OCI-LY3 (cell line): Measurements from ENCODE around the gene MICA.

Experiments
- H2AFZ ChIP-seq: fragments of 200-600, 300-600 bp; shearing (Covaris generic); 2 replicates; pipeline ENCODE4 v1.6.0; 2014; ENCODE audit warnings: antibody characterized with exemption, low read depth, low read length
- H3K27ac ChIP-seq: fragments of 200-600, 300-600 bp; sonication (generic); 2 replicates; pipeline ENCODE4 v1.5.1; 2014; ENCODE audit warnings: mild to moderate bottlenecking, low read length, moderate library complexity, mixed read lengths
- H3K27me3 ChIP-seq: fragments of 200-600, 300-600 bp; sonication (generic); 2 replicates; pipeline ENCODE4 v1.6.1; 2014; ENCODE audit warnings: low read depth, low read length, mixed read lengths
- H3K36me3 ChIP-seq: fragments of 200-600, 300-600 bp; sonication (generic); replicated peaks from 2 replicates; pipeline ENCODE3; 2014; ENCODE audit warnings: low read depth, low read length, mixed read lengths
- H3K4me1 ChIP-seq: fragments of 300-600, 200-600 bp; sonication (generic); 2 replicates; pipeline ENCODE4 v1.6.1; 2014; ENCODE audit warnings: low read length, mixed read lengths
- H3K4me2 ChIP-seq: fragments of 200-600, 300-600 bp; sonication (generic); 2 replicates; pipeline ENCODE4 v1.6.1; 2014; ENCODE audit warnings: low read length, mixed read lengths
- H3K4me3 ChIP-seq: fragments of 300-600, 200-600 bp; sonication (generic); 2 replicates; pipeline ENCODE4 v1.5.1; 2014; ENCODE audit warnings: antibody characterized with exemption, mild to moderate bottlenecking, low read length, moderate library complexity
- H3K79me2 ChIP-seq: fragments of 300-600, 200-600 bp; shearing (Covaris generic); 2 replicates; pipeline ENCODE4 v1.6.1; 2014; ENCODE audit warnings: mild to moderate bottlenecking, low read length, mixed read lengths
- H3K9ac ChIP-seq: fragments of 300-600, 200-600 bp; shearing (Covaris generic); 2 replicates; pipeline ENCODE4 v1.6.0; 2014; ENCODE audit warnings: mild to moderate bottlenecking, low read length, moderate library complexity
- H3K9me3 ChIP-seq: fragments of 200-600, 300-600 bp; shearing (Covaris generic); 2 replicates; pipeline ENCODE4 v1.6.1; 2014; ENCODE audit warnings: low read length, mixed read lengths; ENCODE audit not compliant: insufficient read depth
- H4K20me1 ChIP-seq: fragments of 200-600, 300-600 bp; sonication (generic); 2 replicates; pipeline ENCODE4 v1.6.1; 2016; ENCODE audit warnings: low read length, mixed read lengths; ENCODE audit not compliant: insufficient read depth
- EZH2phosphoT487 ChIP-seq: fragments of 200-600 bp; shearing (Covaris generic); IDR thresholded peaks from 2 replicates; pipeline ENCODE4 v1.6.1; 2018; ENCODE audit warnings: antibody characterized with exemption, mixed run types, low read depth
- TF ChIP-seq, protein P1 (sequence below): fragments of 200-600, 300-600 bp; sonication (generic); IDR thresholded peaks from 2 replicates; pipeline ENCODE4 v1.5.1; 2014; ENCODE audit warnings: antibody characterized with exemption, low read length, low read depth

Gene MICA

DNA sequence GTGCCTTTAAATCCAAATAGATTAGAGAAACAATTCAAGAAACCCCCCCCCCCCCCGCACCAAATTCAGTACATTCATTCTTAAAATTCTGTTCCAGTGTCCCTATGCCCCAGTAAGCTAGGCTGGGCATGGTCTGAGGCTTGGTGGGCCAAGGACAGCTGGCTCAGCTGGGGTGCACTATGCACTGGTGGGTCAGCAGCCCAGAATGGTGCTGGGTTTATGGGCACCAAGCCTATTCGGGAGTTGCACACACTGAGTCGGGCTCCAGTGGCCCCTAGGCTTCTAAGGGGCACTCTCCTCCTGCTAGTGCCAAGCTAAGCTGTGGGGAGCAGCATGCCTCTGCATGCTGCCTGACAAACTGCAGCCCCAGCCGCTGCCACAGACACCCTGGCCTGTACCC, 26.4 kb upstream of the MICA start:
- no peak overlapping the region for H3K9ac ChIP-seq
- H3K36me3 ChIP-seq, result no peaks in the 10 kb centered on the region
- H3K27ac ChIP-seq, result no peak overlapping the region
- H3K27me3 ChIP-seq, result no peaks in the 10 kb centered on the region; the same call in 1 of the 2 replicates
- TF ChIP-seq EZH2phosphoT487, result no peak
- TF ChIP-seq, protein P1, sequence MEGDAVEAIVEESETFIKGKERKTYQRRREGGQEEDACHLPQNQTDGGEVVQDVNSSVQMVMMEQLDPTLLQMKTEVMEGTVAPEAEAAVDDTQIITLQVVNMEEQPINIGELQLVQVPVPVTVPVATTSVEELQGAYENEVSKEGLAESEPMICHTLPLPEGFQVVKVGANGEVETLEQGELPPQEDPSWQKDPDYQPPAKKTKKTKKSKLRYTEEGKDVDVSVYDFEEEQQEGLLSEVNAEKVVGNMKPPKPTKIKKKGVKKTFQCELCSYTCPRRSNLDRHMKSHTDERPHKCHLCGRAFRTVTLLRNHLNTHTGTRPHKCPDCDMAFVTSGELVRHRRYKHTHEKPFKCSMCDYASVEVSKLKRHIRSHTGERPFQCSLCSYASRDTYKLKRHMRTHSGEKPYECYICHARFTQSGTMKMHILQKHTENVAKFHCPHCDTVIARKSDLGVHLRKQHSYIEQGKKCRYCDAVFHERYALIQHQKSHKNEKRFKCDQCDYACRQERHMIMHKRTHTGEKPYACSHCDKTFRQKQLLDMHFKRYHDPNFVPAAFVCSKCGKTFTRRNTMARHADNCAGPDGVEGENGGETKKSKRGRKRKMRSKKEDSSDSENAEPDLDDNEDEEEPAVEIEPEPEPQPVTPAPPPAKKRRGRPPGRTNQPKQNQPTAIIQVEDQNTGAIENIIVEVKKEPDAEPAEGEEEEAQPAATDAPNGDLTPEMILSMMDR, result no peak
- no peaks in the 10 kb centered on the region for H3K4me1 ChIP-seq
- H3K4me3 ChIP-seq, result no peak overlapping the region
- H3K4me2 ChIP-seq, result no peak overlapping the region
- no peaks in the 10 kb centered on the region for H4K20me1 ChIP-seq
- H3K79me2 ChIP-seq, result no peaks in the 10 kb centered on the region
- H3K9me3 ChIP-seq, result no peaks in the 10 kb centered on the region
- no peak overlapping the region for H2AFZ ChIP-seq

DNA sequence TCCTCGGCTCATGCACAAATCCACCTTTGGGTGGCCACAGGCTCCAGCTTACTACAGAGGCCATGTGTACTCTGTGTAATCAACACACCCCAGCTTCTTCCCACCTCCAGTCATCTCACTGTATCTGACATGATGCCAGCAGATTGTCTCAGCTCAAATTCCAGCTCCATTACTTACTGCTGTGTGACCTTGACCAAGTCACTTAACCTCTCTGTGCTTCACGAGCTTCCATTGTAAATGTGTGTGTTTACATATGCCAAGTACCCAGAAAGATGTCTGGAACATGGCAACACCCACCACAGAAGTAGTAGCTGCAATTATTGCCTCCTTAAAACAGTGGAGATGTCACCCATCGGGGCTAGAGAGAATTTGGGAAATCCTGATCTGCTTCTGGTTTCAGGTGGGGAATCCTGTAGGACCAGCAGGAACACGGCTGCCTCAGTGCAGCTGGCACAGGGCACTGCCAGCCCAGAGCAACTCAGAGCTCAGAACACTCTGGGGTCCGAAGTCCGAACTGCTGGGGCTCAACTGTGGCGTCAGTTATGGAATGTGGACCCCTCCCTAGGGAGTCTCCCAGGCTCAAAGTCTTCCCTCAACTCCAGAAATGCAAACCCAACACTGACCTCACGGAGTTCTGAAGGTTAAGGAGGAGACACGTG, 25.2 kb upstream of the MICA start:
- H3K9ac ChIP-seq, result no peak overlapping the region
- no peaks in the 10 kb centered on the region for H3K27me3 ChIP-seq
- H3K27ac ChIP-seq, result no peak overlapping the region
- no peaks in the 10 kb centered on the region for H3K4me1 ChIP-seq
- H3K4me2 ChIP-seq, result no peak overlapping the region
- H3K9me3 ChIP-seq, result no peaks in the 10 kb centered on the region
- no peak overlapping the region for H2AFZ ChIP-seq
- H4K20me1 ChIP-seq, result no peaks in the 10 kb centered on the region
- no peaks in the 10 kb centered on the region for H3K79me2 ChIP-seq
- H3K4me3 ChIP-seq, result no peak overlapping the region
- H3K36me3 ChIP-seq, result no peaks in the 10 kb centered on the region
- TF ChIP-seq EZH2phosphoT487, result no peak

GRCh38 chr6:31378721-31379103, 24.7 kb upstream of the MICA start:
- Histone ChIP-seq H3K4me3 (no peak overlapping the region), H3K36me3 (no peaks in the 10 kb centered on the region), H3K4me1 (no peaks in the 10 kb centered on the region), H3K9me3 (no peaks in the 10 kb centered on the region), H3K9ac (no peak overlapping the region), H3K27ac (no peak overlapping the region), H3K27me3 (no peaks in the 10 kb centered on the region), H2AFZ (no peak overlapping the region), H4K20me1 (no peaks in the 10 kb centered on the region), H3K4me2 (no peak overlapping the region), H3K79me2 (no peaks in the 10 kb centered on the region)
- no peak for TF ChIP-seq EZH2phosphoT487
- TF ChIP-seq, protein P1, result no peak

GRCh38 chr6:31379850-31380249, 23.5 kb upstream of the MICA start:
- Histone ChIP-seq H3K27me3 (no peaks in the 10 kb centered on the region), H4K20me1 (no peaks in the 10 kb centered on the region), H3K4me1 (no peaks in the 10 kb centered on the region), H3K9me3 (no peaks in the 10 kb centered on the region), H3K27ac (no peak overlapping the region), H3K9ac (no peak overlapping the region), H3K4me2 (no peak overlapping the region), H3K36me3 (no peaks in the 10 kb centered on the region), H2AFZ (no peak overlapping the region), H3K4me3 (no peak overlapping the region), H3K79me2 (no peaks in the 10 kb centered on the region)
- TF ChIP-seq EZH2phosphoT487, result no peak

DNA sequence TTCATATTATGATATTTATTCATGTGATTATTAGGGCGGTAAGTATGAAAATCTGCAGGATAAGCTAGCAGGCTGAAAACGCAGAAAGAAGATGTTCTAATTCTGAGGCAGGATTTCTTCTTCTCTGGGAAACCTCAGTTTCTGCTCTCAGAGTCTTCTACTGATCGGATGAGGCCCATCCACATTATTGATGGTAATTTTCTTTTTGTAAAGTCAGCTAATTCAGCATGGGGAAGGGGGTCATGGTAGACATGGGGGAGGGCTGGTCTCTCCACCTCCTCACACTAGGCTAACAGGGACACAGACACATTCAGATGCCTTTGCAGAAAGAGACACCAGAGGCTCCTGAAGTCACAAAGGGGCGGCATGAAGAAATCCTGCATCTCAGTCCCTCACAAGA, 21.7 kb upstream of the MICA start:
- no peak for TF ChIP-seq EZH2phosphoT487
- TF ChIP-seq, protein P1, result no peak
- Histone ChIP-seq H4K20me1 (no peaks in the 10 kb centered on the region), H2AFZ (no peak overlapping the region), H3K9ac (no peak overlapping the region), H3K9me3 (no peaks in the 10 kb centered on the region), H3K4me3 (no peak overlapping the region), H3K79me2 (no peaks in the 10 kb centered on the region), H3K27ac (no peak overlapping the region), H3K4me1 (no peaks in the 10 kb centered on the region), H3K4me2 (no peak overlapping the region), H3K27me3 (no peaks in the 10 kb centered on the region), H3K36me3 (no peaks in the 10 kb centered on the region)
